Dendritic cell treated with granulocyte-macrophage colony-stimulating factor and Interleukin-4, amounts not matched to agents 40 ng/mL and 50 ng/mL, for 4 days (primary cell): ENCODE data around the gene IFNL4.

Experiments
- H3K27ac Mint-ChIP-seq: one replicate; pipeline ENCODE4 v1.8.0; 2022; ENCODE audit warnings: mild to moderate bottlenecking, mixed read lengths
- H3K27me3 Mint-ChIP-seq: one replicate; pipeline ENCODE4 v1.8.0; 2022; ENCODE audit warnings: mild to moderate bottlenecking, mixed read lengths
- H3K36me3 Mint-ChIP-seq: one replicate; pipeline ENCODE4 v1.8.0; 2022; ENCODE audit warnings: low read depth, mixed read lengths
- H3K4me1 Mint-ChIP-seq: one replicate; pipeline ENCODE4 v1.8.0; 2022; ENCODE audit warnings: low read depth, mixed read lengths
- H3K4me3 Mint-ChIP-seq: one replicate; pipeline ENCODE4 v1.8.0; 2022; ENCODE audit warnings: mild to moderate bottlenecking, moderate library complexity, mixed read lengths
- H3K9me3 Mint-ChIP-seq: one replicate; pipeline ENCODE4 v1.8.0; 2022; ENCODE audit warnings: mixed read lengths
- intact Hi-C: fragments of 100-400 bp; cut with micrococcal nuclease; formaldehyde crosslinking; loops from one replicate; pipeline ENCODE4 v1.15.0; 2022

Gene IFNL4

GRCh38 chr19:39203372-39204341 lies 45.0 kb downstream of the IFNL4 start, which contains the start of gene SYCN:
SYCN (minus strand) TSS chr19:39204263; CDS start chr19:39204254, 9 bp downstream.
- Mint-ChIP-seq H3K27me3 (peaks cover 66% of the 10 kb centered on the region), H3K36me3 (no peaks in the 10 kb centered on the region), H3K9me3 (no peaks in the 10 kb centered on the region), H3K27ac (no peak within 1 kb of the TSS), H3K4me1 (no peaks in the 10 kb centered on the region), H3K4me3 (no peak within 1 kb of the TSS)
- intact Hi-C loops: no loop called here

GRCh38 chr19:39202998-39203355 lies 45.7 kb downstream of the IFNL4 start:
- H3K4me1 Mint-ChIP-seq: no peaks in the 10 kb centered on the region
- H3K27me3 Mint-ChIP-seq: peaks cover 73% of the 10 kb centered on the region
- H3K9me3 Mint-ChIP-seq: no peaks in the 10 kb centered on the region
- intact Hi-C loops: no loop called here
- no peaks in the 10 kb centered on the region for H3K36me3 Mint-ChIP-seq
- no peak overlapping the region for H3K4me3 Mint-ChIP-seq
- H3K27ac Mint-ChIP-seq: no peak overlapping the region

- Mint-ChIP-seq H3K27me3 (peaks cover 86% of the 10 kb centered on the region), H3K9me3 (no peaks in the 10 kb centered on the region), H3K36me3 (no peaks in the 10 kb centered on the region), H3K4me1 (peaks cover 5% of the 10 kb centered on the region), H3K4me3 (no peak overlapping the region), H3K27ac (no peak overlapping the region)
- intact Hi-C loops: no loop called here
Measured at GRCh38 chr19:39200803-39201115, 47.9 kb downstream of the IFNL4 start.

- no peaks in the 10 kb centered on the region for H3K9me3 Mint-ChIP-seq
- no peaks in the 10 kb centered on the region for H3K36me3 Mint-ChIP-seq
- intact Hi-C loops: no loop called here
- peaks cover 5% of the 10 kb centered on the region for H3K4me1 Mint-ChIP-seq
- H3K27me3 Mint-ChIP-seq: peaks cover 87% of the 10 kb centered on the region
- no peak overlapping the region for H3K4me3 Mint-ChIP-seq
- no peak overlapping the region for H3K27ac Mint-ChIP-seq
Measured at GRCh38 chr19:39200066-39200802, 48.4 kb downstream of the IFNL4 start.

- Mint-ChIP-seq H3K27ac (no peak overlapping the region), H3K4me1 (peaks cover 5% of the 10 kb centered on the region), H3K27me3 (peaks cover 84% of the 10 kb centered on the region), H3K36me3 (no peaks in the 10 kb centered on the region), H3K4me3 (no peak overlapping the region), H3K9me3 (no peaks in the 10 kb centered on the region)
- intact Hi-C loops: no loop called here
Measured at GRCh38 chr19:39199025-39199424, 49.6 kb downstream of the IFNL4 start.

- H3K27ac Mint-ChIP-seq: no peak overlapping the region
- H3K27me3 Mint-ChIP-seq: peaks cover 79% of the 10 kb centered on the region
- H3K36me3 Mint-ChIP-seq: no peaks in the 10 kb centered on the region
- H3K4me3 Mint-ChIP-seq: no peak overlapping the region
- H3K4me1 Mint-ChIP-seq: peaks cover 5% of the 10 kb centered on the region
- H3K9me3 Mint-ChIP-seq: no peaks in the 10 kb centered on the region
- intact Hi-C loops: no loop called here
Measured at GRCh38 chr19:39197808-39198207, 50.8 kb downstream of the IFNL4 start.

- Mint-ChIP-seq H3K4me1 (peaks cover 5% of the 10 kb centered on the region), H3K27me3 (peaks cover 72% of the 10 kb centered on the region), H3K4me3 (no peak within 1 kb of the TSS), H3K36me3 (no peaks in the 10 kb centered on the region), H3K9me3 (no peaks in the 10 kb centered on the region), H3K27ac (no peak within 1 kb of the TSS)
- intact Hi-C loops: no loop called here
Measured at GRCh38 chr19:39196860-39197562, 51.6 kb downstream of the IFNL4 start, which contains the start of gene NCCRP1. NCCRP1 (plus strand) TSS chr19:39196964; CDS start chr19:39196983, 19 bp downstream.

- H3K27me3 Mint-ChIP-seq: peaks cover 65% of the 10 kb centered on the region
- no peaks in the 10 kb centered on the region for H3K9me3 Mint-ChIP-seq
- intact Hi-C loops: no loop called here
- H3K36me3 Mint-ChIP-seq: no peaks in the 10 kb centered on the region
- no peak overlapping the region for H3K27ac Mint-ChIP-seq
- H3K4me1 Mint-ChIP-seq: peaks cover 5% of the 10 kb centered on the region
- no peak overlapping the region for H3K4me3 Mint-ChIP-seq
Measured at GRCh38 chr19:39196320-39196719, 52.3 kb downstream of the IFNL4 start.
